VCaP (cell line): ENCODE data around the gene NGDN.
"Not testable (repeated sequence)": the region's sequence is repeated elsewhere in the genome, so short reads cannot be mapped to it uniquely, and the experiment has no call there.

Experiments used
- H3K27ac ChIP-seq: fragments of 450-650 bp; 2 replicates; pipeline ENCODE4 v1.5.1; 2017
- CTCF ChIP-seq: fragments of 450-650 bp; conservative IDR thresholded peaks from 2 replicates; pipeline ENCODE4 v1.5.1; 2017; ENCODE audit warnings: mild to moderate bottlenecking, moderate library complexity

NGDN gene, protein sequence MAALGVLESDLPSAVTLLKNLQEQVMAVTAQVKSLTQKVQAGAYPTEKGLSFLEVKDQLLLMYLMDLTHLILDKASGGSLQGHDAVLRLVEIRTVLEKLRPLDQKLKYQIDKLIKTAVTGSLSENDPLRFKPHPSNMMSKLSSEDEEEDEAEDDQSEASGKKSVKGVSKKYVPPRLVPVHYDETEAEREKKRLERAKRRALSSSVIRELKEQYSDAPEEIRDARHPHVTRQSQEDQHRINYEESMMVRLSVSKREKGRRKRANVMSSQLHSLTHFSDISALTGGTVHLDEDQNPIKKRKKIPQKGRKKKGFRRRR

DNA sequence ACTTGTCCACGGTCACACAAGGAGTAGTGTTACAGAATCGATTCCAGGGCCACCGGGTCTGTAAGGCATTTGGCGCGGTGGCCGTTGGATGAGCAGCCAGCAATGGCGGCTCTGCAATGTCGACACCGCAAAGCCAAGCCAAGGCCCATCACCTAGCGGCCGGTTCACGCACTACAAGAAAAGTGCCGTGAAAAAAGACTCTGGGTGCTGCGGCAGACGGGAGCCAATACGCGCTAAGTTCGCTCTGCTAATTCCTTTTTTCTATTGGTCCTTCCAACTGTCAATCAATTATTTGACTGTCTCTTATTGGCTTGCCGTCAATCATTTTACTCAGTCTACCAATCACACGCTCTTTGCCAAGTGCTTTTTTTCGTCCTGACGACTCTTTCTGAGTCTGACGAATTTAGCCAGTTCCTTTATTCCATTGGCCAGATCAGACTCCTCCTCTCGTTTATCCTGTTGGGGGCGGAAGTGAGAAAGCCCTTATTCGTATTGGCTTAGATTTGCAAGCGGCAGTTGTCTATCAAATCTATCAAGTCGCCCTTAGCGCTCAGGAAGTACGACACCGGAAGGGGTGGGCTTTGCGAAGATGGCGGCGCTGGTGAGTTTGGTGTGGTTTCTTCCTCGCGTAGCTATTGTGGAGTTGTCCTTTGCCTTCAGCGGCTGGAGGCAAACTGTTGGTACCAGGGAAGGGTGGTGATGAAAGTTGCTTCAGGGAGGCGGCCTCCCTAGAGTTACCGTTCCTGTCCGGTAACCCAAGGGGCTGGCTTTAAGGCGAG is at the start of gene NGDN:
NGDN (plus strand) TSS at position 577 of the 779 bp plus-strand sequence; CDS start at position 590, 13 bp downstream.
- TF ChIP-seq CTCF, result peak; percentile 85
- H3K27ac ChIP-seq, result peak within 1 kb of the TSS; percentile 73

DNA sequence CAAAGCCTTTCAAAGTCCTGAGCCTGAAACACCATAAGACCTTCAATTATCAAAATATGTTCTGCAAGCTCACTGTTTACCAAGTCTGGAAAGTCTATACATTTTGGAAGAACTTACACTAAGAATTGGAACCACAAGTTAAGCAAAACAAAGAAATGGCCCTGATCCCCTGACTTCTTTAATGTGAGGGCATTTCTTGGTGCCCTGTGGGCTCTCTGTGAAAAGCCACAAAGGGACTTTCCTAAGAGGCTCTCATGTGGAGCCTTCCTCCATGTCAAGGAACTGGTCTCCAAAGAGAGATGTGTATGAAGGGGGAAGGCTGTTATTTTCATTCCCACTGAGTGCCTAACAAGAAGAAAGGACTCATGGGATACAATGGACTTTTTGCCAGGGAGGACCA is 47.9 kb upstream of the NGDN start:
- TF ChIP-seq CTCF, result no peak
- H3K27ac ChIP-seq, result no peak overlapping the region

- H3K27ac ChIP-seq, result no peak overlapping the region
- no peak for TF ChIP-seq CTCF
Observed at GRCh38 chr14:23423657-23424056, 45.8 kb upstream of the NGDN start.

DNA sequence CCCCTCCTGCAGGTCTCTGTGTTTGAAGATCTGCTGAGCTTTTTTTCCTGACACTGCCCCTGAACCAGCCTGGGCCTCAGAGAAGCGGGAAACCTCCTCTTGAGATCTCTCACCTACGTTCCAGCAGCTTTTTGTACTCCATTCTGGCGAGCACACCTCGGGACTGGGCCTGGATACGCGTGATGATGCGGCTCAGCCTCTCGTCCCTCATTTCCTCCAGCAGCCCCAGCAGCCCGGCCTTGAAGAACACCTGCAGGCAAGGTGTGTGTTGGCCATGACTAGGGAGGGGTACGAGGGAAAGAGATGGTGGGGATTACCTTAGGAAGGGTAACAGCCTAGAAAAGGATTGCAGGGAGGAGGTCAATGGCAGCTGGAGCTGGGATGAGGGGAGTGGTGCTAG is 44.3 kb upstream of the NGDN start:
- H3K27ac ChIP-seq, result no peak overlapping the region
- TF ChIP-seq CTCF, result no peak

GRCh38 chr14:23425798-23426197 is 43.7 kb upstream of the NGDN start:
- not testable (repeated sequence) for H3K27ac ChIP-seq

DNA sequence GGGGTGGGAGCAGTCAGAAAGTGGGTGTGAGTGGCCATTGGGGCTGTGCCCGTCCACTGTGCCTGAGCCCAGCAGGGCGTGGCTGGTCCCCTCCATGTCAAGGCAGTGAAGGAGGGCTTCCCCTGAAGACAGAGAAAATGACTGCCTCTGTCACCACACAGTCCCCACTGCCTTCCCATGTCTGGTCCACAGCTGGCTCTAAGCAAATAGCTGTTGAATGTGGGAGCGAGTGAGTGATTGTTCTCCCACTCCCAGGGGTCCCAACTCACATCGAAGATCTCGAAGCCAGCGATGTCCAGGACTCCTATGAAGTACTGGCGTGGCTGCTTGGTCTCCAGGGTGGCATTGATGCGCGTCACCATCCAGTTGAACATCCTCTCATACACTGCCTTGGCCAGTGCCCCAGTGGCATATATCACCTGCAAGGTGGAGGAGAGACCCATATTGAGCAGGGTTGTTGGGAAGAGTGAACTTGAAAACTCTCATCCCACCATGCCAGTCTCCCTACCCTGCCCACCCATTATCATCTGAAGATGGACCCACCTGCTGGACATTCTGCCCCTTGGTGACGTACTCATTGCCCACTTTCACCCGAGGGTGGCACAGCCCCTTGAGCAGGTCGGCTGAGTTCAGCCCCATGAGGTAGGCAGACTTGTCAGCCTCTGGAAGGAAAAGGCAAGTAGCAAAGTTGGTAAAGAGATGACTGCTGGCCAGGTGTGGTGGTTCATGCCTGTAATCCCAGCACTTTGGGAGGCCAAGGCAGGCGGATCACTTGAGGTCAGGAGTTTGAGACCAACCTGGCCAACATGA is 40.6 kb upstream of the NGDN start:
- H3K27ac ChIP-seq, result no peak overlapping the region
- no peak for TF ChIP-seq CTCF

DNA sequence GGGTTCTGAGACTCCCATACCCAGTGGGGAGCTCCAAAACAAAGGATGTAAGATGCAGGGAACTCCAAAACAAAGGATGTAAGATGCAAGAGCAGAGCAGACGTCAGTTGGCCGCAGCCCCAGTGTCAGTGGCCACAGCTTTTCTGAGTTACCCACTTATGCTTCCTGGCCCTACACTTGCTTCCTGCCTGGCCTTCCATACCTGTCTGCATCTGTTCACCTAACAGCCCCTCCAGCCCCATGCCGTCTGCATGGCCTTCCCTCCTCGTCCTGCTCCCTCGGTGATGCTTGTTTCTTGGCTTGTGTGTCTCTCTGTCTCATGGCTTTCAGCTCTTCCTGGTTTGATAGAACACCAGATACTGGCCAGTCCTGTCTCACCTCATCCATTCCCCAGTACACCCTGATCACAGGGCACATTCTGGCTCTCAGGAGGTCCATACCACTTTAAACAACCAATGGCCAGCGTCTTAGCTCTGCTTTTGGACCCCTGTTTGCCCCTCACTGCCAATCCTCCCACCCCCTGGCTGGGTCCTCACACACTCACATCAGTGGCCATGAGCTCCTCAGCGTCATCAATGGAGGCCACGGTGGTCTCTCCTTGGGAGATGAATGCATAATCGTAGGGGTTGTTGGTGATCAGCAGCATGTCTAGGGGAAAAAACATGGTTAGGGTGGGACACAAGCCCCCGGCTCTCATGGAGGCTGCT is 39.3 kb upstream of the NGDN start:
- TF ChIP-seq CTCF, result no peak
- no peak overlapping the region for H3K27ac ChIP-seq
